ENCODE data around the gene ERAP2.

- TF ChIP-seq YY1 (IDR thresholded peaks at IDR 0.05; ENCODE audit: insufficient read depth, insufficient read length) = no peak
- no peak for TF ChIP-seq ZNF274 (IDR thresholded peaks at IDR 0.05; ENCODE audit: low read depth, low read length)
- no peak for TF ChIP-seq SUZ12 (IDR thresholded peaks at IDR 0.05; ENCODE audit: extremely low read depth, insufficient read depth, insufficient read length)
Observed at GRCh38 chr5:96893342-96893741, 17.0 kb downstream of the ERAP2 start.
